ENCODE data around the gene CCDC169. TPM values are rescaled to one million over a fixed set of nuclear protein-coding genes. Genes with fewer than 3 reads are reported as not detected.

The CCDC169 gene
- total RNA-seq, 6 donors from 2014 or later, result 0.20 to 0.74 (median 0.26) TPM; not detected in 3

DNA sequence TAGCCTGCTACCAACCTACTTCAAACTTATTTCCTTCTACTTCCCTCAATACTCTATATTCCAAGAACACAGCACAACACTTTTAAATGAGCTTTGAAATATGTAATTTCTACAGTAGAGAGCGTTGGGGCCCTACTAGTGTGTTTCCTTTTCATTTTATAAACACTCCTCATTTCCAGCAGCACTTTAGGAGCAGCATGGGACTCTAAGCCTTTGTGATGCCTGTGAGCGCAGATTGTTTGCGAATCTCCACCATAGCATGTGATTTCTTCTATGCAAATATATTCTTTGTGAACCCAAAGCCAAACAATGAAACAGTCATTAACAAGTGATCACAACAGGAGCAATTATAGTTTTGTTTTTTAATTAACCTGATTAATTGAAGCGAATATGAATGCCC, 86.9 kb downstream of the CCDC169 start:
- ATAC-seq (ENCODE audit: low FRiP score in 2 of 2) (no peak), DNase-seq (no peak)
- Histone ChIP-seq H3K9me3 (peaks cover 0 to 6% (median 0%) of the 10 kb centered on the region in 4 donors), H3K27ac (no peak overlapping the region), H3K4me1 (no peaks in the 10 kb centered on the region), H3K4me3 (no peak overlapping the region), H3K36me3 (no peaks in the 10 kb centered on the region), H3K27me3 (no peaks in the 10 kb centered on the region)
- TF ChIP-seq EP300 (IDR thresholded peaks at IDR 0.05) (no peak), POLR2AphosphoS5 (IDR thresholded peaks at IDR 0.05) (no peak), POLR2A (IDR thresholded peaks at IDR 0.05) (no peak), CTCF (IDR thresholded peaks at IDR 0.05) (no peak)
- WGBS, 2 donors, result 84 to 86% methylated on average over 4 of the region's 4 CpGs

DNA sequence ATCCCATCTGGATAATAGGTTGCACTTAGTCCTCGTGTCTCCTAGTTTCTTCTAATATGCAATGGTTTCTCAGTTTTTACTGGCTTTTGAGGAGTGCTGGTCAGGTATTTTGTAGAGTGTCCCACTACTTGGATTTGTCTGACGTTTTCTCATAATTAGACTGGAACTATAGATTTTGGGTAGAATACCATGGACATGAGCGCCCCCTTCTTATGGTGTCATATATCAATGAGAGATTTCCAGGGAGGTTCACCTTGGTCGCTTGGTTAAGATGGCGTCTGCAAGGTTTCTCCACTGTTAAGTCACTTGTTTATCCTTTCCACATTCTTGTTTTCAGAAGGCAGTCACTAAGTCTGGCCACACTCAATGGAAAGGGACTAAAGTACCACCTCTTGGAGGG, 89.9 kb downstream of the CCDC169 start:
- Histone ChIP-seq H3K27me3 (no peaks in the 10 kb centered on the region), H3K27ac (no peak overlapping the region), H3K9me3 (no peaks in the 10 kb centered on the region), H3K4me3 (no peak overlapping the region), H3K4me1 (no peaks in the 10 kb centered on the region), H3K36me3 (no peaks in the 10 kb centered on the region)
- TF ChIP-seq POLR2AphosphoS5 (IDR thresholded peaks at IDR 0.05), result no peak
- no peak for TF ChIP-seq CTCF (IDR thresholded peaks at IDR 0.05)
- no peak for DNase-seq
- no peak for ATAC-seq (ENCODE audit: low FRiP score in 2 of 2)
- 90 to 94% methylated on average over 5 of the region's 5 CpGs for WGBS, 2 donors

DNA sequence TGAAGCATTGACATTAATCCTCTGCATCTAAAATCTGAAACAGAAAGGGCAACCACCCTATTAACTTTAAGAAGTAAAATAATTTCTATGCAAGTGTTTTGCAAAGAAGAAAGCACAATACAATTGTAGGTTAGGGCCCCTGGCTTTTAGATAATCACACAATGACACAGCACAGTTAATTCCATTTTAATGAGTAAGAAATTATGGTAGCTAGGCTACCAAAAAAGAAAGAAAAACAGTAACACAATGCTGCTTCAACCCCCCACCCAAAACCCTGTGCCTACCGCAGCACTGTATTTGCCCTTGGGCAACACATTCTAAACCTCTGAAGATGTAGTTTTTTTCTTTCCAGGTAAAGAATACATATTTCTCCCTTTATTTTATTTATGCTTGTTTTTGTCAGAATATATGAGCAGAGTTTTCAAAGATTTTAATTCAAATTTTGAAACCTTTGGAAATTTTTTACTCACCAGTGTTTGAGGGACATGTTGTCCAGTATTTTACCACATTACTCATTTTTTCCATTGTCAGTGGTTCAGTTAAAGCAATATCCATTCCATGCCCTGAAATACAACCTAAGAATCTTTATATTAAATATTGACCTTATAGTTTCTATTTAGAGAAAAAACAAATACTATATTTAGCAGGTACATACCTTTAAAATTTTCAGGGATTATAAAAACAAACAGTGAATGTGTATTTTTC, 104.3 kb downstream of the CCDC169 start:
- no peaks in the 10 kb centered on the region for H3K9me3 ChIP-seq
- TF ChIP-seq POLR2A (IDR thresholded peaks at IDR 0.05) (no peak), POLR2AphosphoS5 (IDR thresholded peaks at IDR 0.05) (no peak), EP300 (IDR thresholded peaks at IDR 0.05) (no peak), CTCF (IDR thresholded peaks at IDR 0.05) (no peak)
- DNase-seq, result no peak

DNA sequence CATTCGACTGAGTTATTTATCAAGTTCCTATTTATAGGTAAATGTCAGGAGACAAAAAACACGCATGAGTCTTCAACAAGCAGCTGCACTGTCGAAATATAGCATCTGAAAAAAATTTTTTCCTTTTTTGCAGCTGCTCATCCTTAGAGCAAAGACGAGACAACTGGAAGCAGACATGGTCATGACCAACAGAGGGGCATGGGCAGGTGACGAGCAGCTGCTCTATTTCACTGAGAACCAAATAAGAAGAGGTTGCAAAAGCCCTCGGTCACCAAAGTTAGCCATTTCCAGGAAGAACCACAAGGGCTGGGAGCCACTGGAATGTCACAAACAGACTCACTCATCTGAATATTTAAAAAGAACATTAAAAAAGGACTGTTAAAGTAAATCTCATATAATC, 105.4 kb downstream of the CCDC169 start:
- WGBS, 2 donors, result 79 to 81% methylated on average over 6 of the region's 6 CpGs
- no peaks in the 10 kb centered on the region for H3K9me3 ChIP-seq
- no peak overlapping the region for H3K4me3 ChIP-seq
- DNase-seq (no peak), ATAC-seq (ENCODE audit: low FRiP score in 2 of 2) (no peak)
- TF ChIP-seq POLR2A (IDR thresholded peaks at IDR 0.05) (no peak), EP300 (IDR thresholded peaks at IDR 0.05) (no peak), POLR2AphosphoS5 (IDR thresholded peaks at IDR 0.05) (no peak), CTCF (IDR thresholded peaks at IDR 0.05) (no peak)
- no peaks in the 10 kb centered on the region for H3K4me1 ChIP-seq
- H3K27ac ChIP-seq, result no peak overlapping the region
- no peaks in the 10 kb centered on the region for H3K27me3 ChIP-seq
- no peaks in the 10 kb centered on the region for H3K36me3 ChIP-seq

More for the DNA sequence above, 104.3 kb downstream of the CCDC169 start:
- no peak overlapping the region for H3K27ac ChIP-seq
- no peaks in the 10 kb centered on the region for H3K27me3 ChIP-seq
- 93 to 97% methylated on average over 1 of the region's 1 CpG for WGBS, 2 donors
- no peaks in the 10 kb centered on the region for H3K36me3 ChIP-seq
- no peak overlapping the region for H3K4me3 ChIP-seq
- ATAC-seq (ENCODE audit: low FRiP score in 2 of 2), result no peak
- H3K4me1 ChIP-seq, result no peaks in the 10 kb centered on the region

DNA sequence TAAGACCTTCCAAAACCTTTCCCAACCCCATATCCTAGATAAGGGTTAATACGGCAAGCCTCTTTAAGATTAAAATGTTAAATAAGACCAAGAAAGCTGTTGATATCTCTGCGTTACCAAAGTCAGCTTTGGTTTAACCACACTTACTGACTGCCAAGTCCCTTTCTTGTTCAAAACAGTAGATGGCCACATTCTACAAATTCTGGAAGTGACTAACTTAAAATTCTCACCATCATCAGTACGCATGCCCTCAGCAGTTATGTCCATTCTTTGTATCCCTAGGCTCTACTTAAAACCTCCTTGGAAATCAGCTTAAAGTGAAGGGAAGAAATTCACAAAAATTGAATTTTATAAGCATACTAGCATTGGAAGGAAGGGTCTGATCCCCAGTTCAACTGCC, 106.8 kb downstream of the CCDC169 start:
- 83 to 96% methylated on average over 3 of the region's 3 CpGs for WGBS, 2 donors
- TF ChIP-seq POLR2AphosphoS5 (IDR thresholded peaks at IDR 0.05) (no peak), EP300 (IDR thresholded peaks at IDR 0.05) (no peak), CTCF (IDR thresholded peaks at IDR 0.05) (no peak), POLR2A (IDR thresholded peaks at IDR 0.05) (no peak)
- H3K27me3 ChIP-seq, result no peaks in the 10 kb centered on the region
- H3K27ac ChIP-seq, result no peak overlapping the region
- H3K36me3 ChIP-seq, result no peaks in the 10 kb centered on the region
- H3K4me3 ChIP-seq, result no peak overlapping the region
- ATAC-seq (ENCODE audit: low FRiP score in 2 of 2) (no peak), DNase-seq (no peak)
- H3K9me3 ChIP-seq, result no peaks in the 10 kb centered on the region
- no peaks in the 10 kb centered on the region for H3K4me1 ChIP-seq
